ENCODE results near the gene NDUFS6.
A peak's percentile ranks its signal among the peaks of the same experiment; 100 is the strongest.

NDUFS6 gene

DNA sequence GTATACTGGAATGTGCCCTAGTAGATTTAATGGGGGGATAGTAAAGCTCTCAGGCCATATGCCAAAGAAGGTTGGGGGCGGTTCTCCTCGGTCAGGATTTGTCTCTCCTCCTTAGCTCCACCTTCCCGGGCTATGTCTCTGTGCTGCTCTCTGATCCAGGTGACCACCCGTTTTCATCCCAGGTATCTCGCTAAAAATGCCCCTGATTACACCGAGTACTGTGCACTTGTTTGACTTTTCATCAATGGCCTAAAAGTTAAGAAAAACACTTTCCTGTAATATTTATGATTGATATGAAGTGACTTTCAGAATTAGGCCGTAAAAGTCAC, 724 bp downstream of the NDUFS6 start:
- TF ChIP-seq, protein P1, sequence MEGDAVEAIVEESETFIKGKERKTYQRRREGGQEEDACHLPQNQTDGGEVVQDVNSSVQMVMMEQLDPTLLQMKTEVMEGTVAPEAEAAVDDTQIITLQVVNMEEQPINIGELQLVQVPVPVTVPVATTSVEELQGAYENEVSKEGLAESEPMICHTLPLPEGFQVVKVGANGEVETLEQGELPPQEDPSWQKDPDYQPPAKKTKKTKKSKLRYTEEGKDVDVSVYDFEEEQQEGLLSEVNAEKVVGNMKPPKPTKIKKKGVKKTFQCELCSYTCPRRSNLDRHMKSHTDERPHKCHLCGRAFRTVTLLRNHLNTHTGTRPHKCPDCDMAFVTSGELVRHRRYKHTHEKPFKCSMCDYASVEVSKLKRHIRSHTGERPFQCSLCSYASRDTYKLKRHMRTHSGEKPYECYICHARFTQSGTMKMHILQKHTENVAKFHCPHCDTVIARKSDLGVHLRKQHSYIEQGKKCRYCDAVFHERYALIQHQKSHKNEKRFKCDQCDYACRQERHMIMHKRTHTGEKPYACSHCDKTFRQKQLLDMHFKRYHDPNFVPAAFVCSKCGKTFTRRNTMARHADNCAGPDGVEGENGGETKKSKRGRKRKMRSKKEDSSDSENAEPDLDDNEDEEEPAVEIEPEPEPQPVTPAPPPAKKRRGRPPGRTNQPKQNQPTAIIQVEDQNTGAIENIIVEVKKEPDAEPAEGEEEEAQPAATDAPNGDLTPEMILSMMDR (conservative IDR thresholded peaks at IDR 0.05), result no peak
- peak overlapping the region; percentile 94 for H3K27ac ChIP-seq

DNA sequence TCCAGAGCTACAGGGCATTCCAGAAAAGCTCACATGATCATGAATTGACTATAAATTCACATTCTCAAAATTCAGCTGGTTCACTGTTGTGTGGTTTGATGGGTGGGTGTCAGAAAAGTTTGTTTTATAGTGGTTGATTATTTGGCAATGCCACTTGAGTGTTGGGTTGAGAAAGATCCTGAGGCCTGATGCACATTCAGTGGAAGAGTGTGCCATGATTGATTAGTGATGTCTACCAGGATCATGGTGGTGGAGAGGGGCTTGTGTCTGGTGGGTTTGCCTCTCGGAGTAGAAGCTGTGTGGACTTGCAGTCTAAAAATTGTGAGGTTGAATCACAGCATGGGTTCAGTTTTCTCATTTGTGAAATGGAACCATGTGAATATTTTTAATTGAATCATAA, 2.0 kb downstream of the NDUFS6 start:
- TF ChIP-seq, protein P1 (conservative IDR thresholded peaks at IDR 0.05), result no peak
- no peak overlapping the region for H3K27ac ChIP-seq

DNA sequence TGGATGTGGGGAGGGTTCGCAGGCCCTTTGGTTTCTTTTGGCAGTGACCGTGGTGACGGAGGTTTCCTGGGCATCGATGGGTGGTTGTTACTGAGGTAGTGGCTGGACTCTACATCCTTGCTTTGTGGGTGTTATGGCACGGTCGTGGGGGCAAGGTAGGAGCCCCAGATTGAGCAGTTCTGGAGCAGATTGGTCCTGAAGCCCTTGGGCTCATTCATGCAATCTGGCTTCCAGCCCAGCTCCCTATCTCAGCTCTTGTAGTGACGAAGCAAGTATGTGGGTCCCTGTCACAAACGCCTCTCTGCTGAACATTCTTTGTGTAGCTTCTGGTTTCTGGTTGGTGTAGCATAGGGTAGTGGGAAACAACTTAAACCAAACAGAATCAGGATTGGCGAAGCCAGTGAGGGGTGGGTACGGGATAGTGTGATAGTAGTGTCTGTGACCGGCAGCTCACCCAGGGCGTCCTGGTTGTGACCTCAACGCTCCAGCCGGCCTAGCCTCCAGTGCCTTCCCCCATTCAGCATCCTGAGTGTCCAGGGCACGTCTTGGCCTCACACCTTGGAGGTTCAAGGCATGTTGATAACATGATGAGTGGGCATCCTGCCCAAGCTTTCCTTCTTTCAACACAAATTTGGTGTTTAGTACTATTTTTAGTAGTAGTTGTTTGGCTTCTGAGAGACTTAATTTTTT, 2.9 kb downstream of the NDUFS6 start:
- H3K27ac ChIP-seq, result no peak overlapping the region
- TF ChIP-seq, protein P1 (conservative IDR thresholded peaks at IDR 0.05), result no peak

DNA sequence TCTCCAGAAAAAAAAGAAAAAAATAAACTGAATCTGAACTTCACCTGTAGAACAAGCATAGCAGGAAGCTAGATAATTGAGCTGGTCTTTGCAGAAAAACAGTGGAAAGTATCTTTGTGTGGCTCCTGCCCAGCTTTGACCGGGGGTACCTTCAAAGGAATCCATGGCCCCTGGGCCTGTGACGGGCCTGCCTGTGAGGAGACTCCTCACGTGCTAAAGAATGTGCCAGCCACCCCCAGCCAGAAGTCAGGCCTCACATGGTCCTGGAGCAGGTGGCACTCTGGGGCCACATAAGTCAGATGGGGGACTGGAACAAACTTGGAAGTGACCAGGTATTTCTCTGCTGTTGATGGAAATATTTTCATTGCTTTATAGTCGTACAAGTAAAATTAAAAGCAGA, 4.1 kb downstream of the NDUFS6 start:
- no peak overlapping the region for H3K27ac ChIP-seq
- TF ChIP-seq, protein P1 (conservative IDR thresholded peaks at IDR 0.05), result no peak

DNA sequence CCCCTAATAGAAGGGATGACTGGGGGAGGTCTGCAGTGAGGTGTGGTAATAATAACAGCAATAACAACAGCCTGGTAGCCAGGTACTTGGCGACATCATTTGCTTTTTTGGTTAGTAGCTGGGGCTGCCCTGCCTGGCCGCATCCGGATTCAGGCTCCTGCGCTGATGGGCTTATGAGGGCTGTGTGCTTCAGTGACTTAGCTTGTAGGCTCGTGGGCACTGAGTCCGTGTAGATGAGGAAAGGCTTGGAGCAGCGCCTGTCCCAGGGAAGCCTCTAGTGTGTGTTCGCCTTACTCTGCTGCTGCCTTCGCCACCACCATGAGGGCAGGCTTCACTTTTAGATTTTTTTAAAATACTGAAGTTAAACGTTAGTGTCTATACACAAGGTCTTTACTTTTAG, 4.5 kb downstream of the NDUFS6 start:
- TF ChIP-seq, protein P1 (conservative IDR thresholded peaks at IDR 0.05), result no peak
- H3K27ac ChIP-seq, result no peak overlapping the region

DNA sequence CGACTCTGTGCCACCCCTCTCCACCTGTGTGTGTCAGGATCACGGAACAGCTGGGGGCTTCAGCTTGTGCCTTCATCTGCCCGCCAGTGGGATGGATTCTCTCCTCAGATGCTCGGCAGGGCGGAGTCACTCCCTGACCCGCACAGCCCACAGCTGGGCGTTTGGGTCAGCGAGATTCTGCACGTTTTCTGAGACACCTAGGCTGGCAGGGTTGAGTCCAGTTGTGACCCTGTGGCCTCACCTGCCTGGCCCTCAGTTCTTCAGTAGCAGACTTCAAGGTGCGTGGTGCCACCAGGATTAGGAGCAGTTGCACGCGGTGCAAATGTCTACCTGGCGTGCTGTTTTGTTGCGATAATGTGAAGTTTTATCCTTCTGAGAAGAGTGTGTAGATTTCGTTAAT, 5.0 kb downstream of the NDUFS6 start:
- H3K27ac ChIP-seq, result no peak overlapping the region
- TF ChIP-seq, protein P1 (conservative IDR thresholded peaks at IDR 0.05), result no peak

DNA sequence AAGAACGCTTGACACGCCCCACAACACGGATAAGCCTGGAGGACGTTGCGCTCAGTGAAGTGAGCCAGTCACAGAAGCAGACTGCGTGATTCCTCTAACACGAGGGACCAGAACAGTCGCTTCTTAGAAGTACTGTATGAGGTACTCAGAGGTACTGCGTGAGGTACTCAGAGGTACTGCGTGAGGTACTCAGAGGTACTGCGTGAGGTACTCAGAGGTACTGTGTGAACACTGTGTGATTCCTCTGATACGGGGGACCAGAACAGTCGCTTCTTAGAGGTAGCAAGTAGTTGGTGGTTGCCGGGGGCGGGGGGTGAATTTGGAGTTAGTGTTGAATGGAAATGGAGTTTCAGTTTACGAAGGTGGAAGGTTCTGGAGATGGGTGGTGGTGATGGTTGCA, 5.8 kb downstream of the NDUFS6 start:
- TF ChIP-seq, protein P1 (conservative IDR thresholded peaks at IDR 0.05), result no peak
- H3K27ac ChIP-seq, result no peak overlapping the region

Data from VCaP (cell line).